ENCODE results near the gene GGN.

Gene GGN, protein sequence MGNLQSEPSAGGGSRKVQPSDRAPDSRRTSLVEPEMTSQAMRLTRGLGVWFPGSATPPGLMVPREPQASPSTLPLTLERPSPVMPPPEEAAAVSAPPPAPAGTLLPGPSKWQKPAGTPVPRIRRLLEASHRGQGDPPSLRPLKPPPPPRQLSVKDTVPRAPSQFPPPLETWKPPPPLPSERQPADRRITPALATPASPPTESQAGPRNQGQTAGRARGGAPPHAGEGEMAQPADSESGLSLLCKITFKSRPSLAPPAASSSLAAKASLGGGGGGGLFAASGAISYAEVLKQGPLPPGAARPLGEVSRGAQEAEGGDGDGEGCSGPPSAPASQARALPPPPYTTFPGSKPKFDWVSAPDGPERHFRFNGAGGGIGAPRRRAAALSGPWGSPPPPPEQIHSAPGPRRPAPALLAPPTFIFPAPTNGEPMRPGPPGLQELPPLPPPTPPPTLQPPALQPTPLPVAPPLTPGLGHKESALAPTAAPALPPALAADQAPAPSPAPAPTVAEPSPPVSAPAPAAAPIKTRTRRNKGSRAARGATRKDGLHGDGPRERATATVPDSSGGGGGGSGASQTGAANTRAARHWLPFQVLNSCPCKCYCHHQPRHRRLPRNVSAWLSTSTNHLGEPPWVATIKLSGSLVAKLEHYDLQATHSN

GRCh38 chr19:38387550-38388348, at the start of gene GGN:
Gene GGN (minus strand): TSS chr19:38388034. CDS start chr19:38387261, 773 bp downstream.
- peak; percentile 64 to 73 for DNase-seq (ENCODE audit: low read depth in 2 of 2)

- no peak for DNase-seq (ENCODE audit: low read depth in 2 of 2)
Observed at GRCh38 chr19:38437295-38437694, 49.5 kb upstream of the GGN start.

GRCh38 chr19:38434549-38435051, 46.8 kb upstream of the GGN start:
- no peak for DNase-seq (ENCODE audit: low read depth in 2 of 2)

GRCh38 chr19:38433268-38433733, 45.5 kb upstream of the GGN start, which contains the start of gene RYR1:
Gene RYR1 (plus strand): TSS chr19:38433691. CDS start chr19:38433830, 139 bp downstream.
- peak; percentile 31 to 64 for DNase-seq (ENCODE audit: low read depth in 2 of 2)

DNA sequence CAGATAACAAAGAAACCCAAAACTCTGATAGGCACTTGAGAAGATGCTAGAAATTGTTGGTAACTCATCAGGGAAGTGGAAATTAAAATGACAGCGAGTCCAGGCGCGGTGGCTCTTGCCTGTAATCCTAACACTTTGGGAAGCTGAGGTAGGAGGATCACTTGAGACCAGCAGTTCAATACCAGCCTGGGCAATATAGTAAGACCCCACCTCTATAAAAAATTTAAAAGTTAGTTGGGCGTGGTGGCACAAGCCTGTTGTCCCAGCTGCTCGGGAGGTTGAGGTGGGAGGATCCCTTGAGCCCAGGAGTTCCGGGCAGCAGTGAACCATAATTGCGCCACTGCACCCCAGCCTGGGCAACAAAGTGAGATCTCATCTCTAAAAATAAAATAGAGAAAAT, 43.1 kb upstream of the GGN start:
- DNase-seq (ENCODE audit: low read depth in 2 of 2): no peak

- DNase-seq (ENCODE audit: low read depth in 2 of 2): no peak
Observed at GRCh38 chr19:38429811-38430156, 42.0 kb upstream of the GGN start.

DNA sequence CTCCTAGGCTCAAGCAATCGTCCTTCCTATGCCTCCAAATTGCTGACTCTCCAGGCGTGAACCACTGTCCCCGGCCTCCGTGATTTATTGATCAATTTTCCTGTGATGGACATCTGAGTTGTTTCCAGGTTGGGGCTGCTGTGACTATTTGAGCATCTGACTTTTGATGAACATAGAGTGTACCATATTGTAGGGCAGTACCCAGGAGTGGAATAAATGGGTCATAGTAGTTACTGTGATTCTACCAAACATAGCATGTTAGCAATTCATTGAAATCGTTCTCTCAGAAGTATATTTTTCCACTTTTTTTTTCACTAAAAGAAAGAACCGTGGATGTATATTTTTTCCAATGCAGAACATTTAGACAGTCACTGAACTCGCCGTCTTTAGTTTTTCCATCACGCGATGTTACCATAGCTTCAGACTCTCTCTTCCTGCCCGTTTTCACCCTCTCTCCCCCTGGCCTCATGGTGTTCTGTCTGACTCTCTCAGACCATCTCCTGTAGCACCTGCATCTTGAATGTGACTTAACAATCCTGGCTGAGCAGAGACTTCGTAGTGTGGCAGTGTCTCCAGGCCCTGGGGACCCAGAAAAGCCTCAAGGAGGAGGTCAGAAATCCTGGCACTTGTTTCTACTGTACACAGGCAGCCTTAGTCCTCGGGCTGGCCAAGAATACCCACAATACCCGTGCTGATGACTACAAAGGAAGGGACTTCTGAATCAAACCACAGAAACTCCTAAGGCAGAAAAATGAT, 41.4 kb upstream of the GGN start:
- no peak for DNase-seq (ENCODE audit: low read depth in 2 of 2)

- peak; percentile 26 to 35 for DNase-seq (ENCODE audit: low read depth in 2 of 2)
Observed at GRCh38 chr19:38427035-38427677, 39.3 kb upstream of the GGN start.

GRCh38 chr19:38425810-38426466, 38.1 kb upstream of the GGN start, which contains the start of gene RASGRP4:
Gene RASGRP4 (minus strand): TSS chr19:38426219. CDS start chr19:38426091, 128 bp downstream.
- peak; percentile 23 to 34 for DNase-seq (ENCODE audit: low read depth in 2 of 2)

DNA sequence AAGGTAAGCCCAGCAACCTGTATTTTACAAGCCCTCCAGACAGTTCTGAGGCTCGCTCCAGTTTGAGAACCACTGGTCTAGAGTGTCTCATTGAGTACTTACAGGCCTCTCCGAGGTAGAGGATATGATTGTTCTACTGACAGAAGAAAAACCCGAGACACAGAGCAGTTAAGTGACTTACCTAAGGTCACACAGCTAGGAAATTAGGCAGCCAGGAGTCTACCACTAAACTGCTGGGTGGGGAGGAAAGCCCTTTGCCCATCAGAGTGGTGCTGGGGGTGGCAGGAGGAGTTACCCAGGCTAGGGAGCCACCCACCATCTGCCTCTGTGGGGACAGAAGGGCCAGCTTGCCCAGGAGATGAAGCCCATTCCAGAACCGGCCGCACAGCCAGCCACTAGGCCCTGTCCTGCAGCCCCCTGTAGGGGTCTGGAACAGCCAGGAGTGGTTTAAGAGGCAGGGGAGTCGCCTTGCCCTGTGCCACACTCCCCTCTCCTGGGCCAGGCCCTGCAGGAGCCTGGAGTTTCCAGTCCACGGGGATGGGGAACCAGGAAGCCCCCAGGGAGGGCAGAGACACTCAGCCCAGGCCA, 37.5 kb upstream of the GGN start:
- no peak for DNase-seq (ENCODE audit: low read depth in 2 of 2)

DNA sequence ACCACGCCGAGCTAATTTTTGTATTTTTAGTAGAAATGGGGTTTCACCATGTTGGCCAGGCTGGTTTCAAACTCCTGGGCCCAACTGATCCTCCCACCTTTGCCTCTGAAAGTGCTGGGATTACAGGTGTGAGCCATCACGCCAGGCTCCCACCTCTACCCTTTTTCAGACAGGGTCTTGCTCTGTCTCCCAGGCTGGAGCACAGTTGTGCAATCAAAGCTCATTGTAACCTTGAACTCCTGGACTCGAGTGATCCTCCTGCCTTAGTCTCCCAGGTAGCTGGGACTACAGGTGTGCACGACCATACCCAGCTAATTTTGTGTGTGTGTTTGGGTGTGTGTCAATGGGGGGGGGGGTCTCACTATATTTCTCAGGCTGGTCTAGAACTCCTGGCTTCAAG, 36.4 kb upstream of the GGN start:
- DNase-seq (ENCODE audit: low read depth in 2 of 2): no peak

DNA sequence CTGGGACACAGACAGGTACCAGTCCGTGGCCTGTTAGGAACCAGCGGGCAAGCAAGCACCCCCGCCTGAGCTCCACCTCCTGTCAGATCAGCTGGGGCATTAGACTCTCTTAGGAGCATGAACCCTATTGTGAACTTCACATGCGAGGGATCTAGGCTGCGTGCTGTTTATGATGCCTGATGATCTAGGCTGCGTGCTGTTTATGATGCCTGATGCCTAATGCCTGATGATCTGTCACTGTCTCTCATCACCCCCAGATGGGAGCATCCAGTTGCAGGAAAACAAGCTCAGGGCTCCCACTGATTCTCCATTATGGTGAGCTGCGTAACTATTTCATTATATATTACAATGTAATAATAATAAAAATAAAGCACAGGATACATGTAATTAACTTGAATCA, 34.6 kb upstream of the GGN start:
- DNase-seq (ENCODE audit: low read depth in 2 of 2): no peak

- no peak for DNase-seq (ENCODE audit: low read depth in 2 of 2)
Observed at GRCh38 chr19:38421856-38422255, 34.0 kb upstream of the GGN start.

DNA sequence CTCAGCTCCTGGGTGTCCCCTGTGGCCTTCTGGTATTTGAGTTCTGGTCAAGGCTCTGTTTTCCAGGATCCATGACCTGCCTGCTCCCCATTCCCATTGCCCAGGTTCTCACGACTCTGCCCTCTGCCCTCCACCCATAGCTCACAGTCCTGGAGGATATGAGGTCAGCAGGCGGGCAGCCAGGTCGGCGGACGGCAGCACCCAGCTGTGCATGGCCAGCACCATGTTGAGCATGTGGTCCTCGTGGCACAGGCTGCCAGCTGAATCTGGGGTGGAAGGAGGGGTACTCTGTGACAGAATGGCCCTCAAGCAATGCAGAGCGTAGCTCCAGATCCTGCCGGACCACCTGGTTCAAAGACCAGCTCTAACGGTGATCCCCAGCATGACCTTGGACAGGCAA, 33.1 kb upstream of the GGN start:
- no peak for DNase-seq (ENCODE audit: low read depth in 2 of 2)

DNA sequence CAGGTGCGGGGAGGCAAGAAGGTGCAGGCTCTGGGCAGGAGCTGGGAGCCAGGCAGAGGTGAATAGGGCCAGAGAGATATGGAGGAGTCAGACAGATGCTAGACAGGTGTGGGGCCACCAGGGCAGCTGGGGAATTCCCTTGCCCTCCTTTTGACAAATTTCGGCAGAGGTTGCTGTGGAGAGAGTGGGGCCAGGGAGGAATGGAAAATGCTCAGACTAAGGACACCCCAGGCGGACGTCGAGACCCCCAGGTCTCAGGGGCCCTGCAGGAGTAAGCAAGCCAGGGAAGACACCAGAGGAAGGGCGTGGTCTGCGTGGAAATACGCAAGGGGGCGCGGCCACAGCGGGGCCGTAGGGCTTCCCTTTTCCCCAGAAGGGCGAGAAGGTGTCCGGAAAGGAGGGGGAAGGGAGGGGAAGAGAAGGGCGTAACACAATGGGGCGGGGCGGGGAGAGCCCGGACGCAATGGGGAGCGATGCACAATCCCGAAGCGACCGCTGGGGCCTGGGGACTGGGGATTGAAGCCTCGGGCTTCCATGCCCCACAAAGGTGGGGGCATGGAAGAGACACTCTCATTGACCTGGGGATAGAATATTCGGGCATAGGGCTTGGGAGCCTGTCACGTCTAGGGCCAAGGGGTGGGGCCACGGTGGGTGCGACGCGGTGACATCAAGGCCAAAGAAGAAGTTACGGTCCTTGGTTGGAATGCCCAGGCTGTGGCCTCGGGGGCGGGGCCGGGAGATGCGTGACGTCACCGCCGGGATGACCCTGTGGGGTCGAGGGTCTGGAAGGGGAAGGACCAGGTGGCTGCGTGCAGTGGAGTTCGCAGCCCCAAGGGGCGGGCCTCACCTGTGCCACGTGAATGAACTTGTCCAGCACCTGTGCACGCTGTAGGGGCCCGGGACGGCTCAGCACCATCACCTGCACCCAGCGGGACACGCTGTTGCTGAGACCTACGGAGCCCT, 30.0 kb upstream of the GGN start:
- DNase-seq (ENCODE audit: low read depth in 2 of 2): peak; percentile 31 to 56

- no peak for DNase-seq (ENCODE audit: low read depth in 2 of 2)
Observed at GRCh38 chr19:38417146-38417543, 29.3 kb upstream of the GGN start.

DNA sequence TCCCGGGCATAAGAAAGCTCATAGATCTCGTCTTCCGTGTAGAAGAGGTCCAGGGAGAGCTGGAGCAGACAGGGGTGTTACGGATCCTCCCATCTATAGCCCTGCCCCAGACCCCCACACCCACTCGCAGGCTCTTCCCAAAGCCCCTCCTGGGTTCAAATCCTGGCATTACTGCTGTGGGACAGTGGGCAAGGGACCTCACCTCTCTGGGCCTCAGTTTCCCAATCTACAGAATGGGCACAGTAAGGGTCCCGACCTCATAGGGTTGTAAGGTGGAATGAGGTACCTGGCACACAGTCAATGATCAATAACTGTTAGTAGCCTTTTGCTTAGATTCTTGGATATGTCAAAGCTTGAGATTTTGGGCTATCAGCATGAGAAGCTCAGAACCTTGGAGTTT, 25.6 kb upstream of the GGN start:
- no peak for DNase-seq (ENCODE audit: low read depth in 2 of 2)

- no peak for DNase-seq (ENCODE audit: low read depth in 2 of 2)
Observed at GRCh38 chr19:38412961-38413360, 25.1 kb upstream of the GGN start.

DNA sequence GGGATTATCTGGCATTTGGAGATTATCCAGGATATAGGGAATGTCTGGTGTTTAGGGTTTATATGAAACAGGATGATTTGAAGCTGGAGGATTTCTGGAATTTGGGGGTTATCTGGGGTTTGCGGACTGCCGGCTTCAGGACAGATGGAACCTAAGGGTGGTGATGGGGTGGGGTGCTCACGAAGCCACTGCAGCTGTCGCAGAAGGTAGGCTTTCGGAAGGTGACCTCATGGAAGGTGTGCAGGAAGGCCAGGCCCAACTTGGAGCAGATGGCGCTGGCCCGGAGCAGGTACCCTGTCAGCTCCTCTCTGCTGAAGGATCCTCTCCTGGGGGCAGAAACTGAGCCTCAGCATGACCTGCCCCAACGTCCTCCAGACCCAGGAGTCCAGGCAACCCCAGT, 24.7 kb upstream of the GGN start:
- DNase-seq (ENCODE audit: low read depth in 2 of 2): no peak

Measured in activated CD4-positive, alpha-beta T cell treated with anti-CD3 and anti-CD28 coated beads for 24 hours (primary cell).